Left cardiac atrium (tissue), 4 donors: ENCODE results near the gene WDR18. TPM values are rescaled to one million over a fixed set of nuclear protein-coding genes. Genes with fewer than 3 reads are reported as not detected.

ENCODE experiments used
- ATAC-seq, 2 donors: fragments of 200-7000 bp; cut with Tn5 transposase; one replicate each; pipeline ENCODE4 v1.9.1; 2020; ENCODE audit warnings: mild to moderate bottlenecking in 2 of 2, moderate library complexity in 2 of 2
- DNase-seq: peaks from one replicate; pipeline ENCODE4 v3.0.0-alpha.2; 2020
- intact Hi-C, 2 donors: fragments of 100-400 bp; cut with DNase I; formaldehyde crosslinking; loops; one replicate each; pipeline versions ENCODE4 v1.14.1 to v1.15.1; 2022 to 2023
- total RNA-seq, 2 donors: library from RNA; stranded (reverse); fragmentation: NEBNext Ultra II Directional; extraction: Animal tissue kit (Norgen Biotek cat#: 25700); gene quantifications; one replicate each; pipeline ENCODE4 v1.2.1, GENCODE V29; 2021
- donor health status: DM: no; HTN: yes; CAD: no.
- donor health status: DM: no; HTN: yes; CAD: no; lungs with severe emphysema.
- donor health status: DM: yes; HTN: yes; CAD: no.
- donor health status: Dilated cardiomyopathy.

Gene WDR18
- total RNA-seq, 2 donors from 2014 or later, result 16.2 to 17.2 TPM

GRCh38 chr19:986083-986482 is 1.9 kb downstream of the WDR18 start:
- DNase-seq (no peak), ATAC-seq (no peak)
- intact Hi-C loops, result loop anchor here in 1 of 2 donors (10.0 kb wide), 1 partner anchor 131 kb away; the partner anchor contains the start of genes CFD and ELANE

- ATAC-seq, result no peak
- DNase-seq, result no peak
- intact Hi-C loops, result loop anchor here in 1 of 2 donors (10.0 kb wide), 1 partner anchor 133 kb away; the partner anchor contains the start of genes CFD and ELANE
Observed at GRCh38 chr19:988081-988480, 3.9 kb downstream of the WDR18 start.

GRCh38 chr19:988510-988909 is 4.4 kb downstream of the WDR18 start:
- DNase-seq, result no peak
- intact Hi-C loops, result loop anchor here in 1 of 2 donors (10.0 kb wide), 1 partner anchor 134 kb away; the partner anchor contains the start of genes CFD and ELANE
- ATAC-seq, result no peak

DNA sequence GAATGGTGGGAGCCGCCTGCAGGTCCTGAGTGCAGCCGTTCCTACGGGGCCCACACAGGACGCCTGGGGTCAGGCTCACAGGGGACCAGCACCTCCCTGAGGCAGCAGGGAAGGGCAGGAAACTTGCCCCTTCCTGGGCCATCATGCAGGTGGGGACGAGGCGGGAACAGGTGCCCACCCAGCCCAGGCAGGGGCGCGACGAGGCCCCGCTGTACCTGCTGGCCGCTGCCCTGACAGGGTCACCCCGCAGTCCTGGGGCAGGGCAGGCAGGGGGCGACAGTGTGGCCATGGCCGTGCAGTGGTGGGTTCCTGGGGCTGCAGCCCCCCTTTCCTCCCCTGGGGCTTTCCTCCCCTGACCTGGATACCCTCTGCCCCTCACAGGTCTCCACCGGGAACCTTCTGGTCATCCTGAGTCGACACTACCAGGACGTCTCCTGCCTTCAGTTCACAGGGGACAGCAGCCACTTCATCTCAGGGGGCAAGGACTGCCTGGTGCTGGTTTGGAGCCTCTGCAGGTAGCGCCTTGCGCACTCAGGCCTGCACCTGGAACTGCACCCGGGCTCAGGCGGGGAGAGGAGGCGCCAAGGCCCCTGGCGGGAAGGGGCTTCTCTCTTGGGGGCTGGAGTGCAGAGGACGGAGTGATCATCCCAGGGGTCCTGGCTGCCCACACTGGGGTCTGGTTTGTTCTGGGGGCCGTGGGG is 5.4 kb downstream of the WDR18 start:
- ATAC-seq (no peak), DNase-seq (no peak)
- intact Hi-C loops, result loop anchor here in 1 of 2 donors (10.0 kb wide), 1 partner anchor 135 kb away; the partner anchor contains the start of genes CFD and ELANE

- intact Hi-C loops, result no loop called here
- DNase-seq (peak; percentile 13), ATAC-seq (no peak)
Observed at GRCh38 chr19:990119-990571, 6.0 kb downstream of the WDR18 start.

DNA sequence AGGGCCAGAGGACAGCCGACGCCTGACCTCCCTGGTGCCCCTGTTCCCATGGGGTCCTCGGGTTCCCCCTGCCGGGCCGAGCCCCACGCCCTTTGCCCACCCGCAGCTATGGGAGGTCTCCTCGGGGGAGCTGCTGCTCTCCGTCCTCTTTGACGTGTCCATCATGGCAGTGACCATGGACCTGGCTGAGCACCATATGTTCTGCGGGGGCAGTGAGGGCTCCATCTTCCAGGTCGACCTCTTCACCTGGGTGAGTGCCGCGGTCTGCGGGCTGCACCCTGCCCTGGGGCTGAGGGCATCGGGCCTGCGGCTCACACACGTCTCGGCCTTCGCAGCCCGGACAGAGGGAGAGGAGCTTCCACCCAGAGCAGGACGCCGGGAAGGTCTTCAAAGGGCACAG is 6.6 kb downstream of the WDR18 start:
- no peak for ATAC-seq
- intact Hi-C loops, result no loop called here
- no peak for DNase-seq

GRCh38 chr19:991174-991931 is 7.2 kb downstream of the WDR18 start:
- ATAC-seq (peak; percentile 41), DNase-seq (no peak)
- intact Hi-C loops, result no loop called here

- intact Hi-C loops, result no loop called here
- DNase-seq, result no peak
- no peak for ATAC-seq
Observed at GRCh38 chr19:991932-992669, 8.0 kb downstream of the WDR18 start.

GRCh38 chr19:992670-993055 is 8.5 kb downstream of the WDR18 start:
- intact Hi-C loops, result no loop called here
- no peak for DNase-seq
- ATAC-seq, result no peak

- intact Hi-C loops, result no loop called here
- ATAC-seq (no peak), DNase-seq (no peak)
Observed at GRCh38 chr19:993361-993830, 9.3 kb downstream of the WDR18 start.

DNA sequence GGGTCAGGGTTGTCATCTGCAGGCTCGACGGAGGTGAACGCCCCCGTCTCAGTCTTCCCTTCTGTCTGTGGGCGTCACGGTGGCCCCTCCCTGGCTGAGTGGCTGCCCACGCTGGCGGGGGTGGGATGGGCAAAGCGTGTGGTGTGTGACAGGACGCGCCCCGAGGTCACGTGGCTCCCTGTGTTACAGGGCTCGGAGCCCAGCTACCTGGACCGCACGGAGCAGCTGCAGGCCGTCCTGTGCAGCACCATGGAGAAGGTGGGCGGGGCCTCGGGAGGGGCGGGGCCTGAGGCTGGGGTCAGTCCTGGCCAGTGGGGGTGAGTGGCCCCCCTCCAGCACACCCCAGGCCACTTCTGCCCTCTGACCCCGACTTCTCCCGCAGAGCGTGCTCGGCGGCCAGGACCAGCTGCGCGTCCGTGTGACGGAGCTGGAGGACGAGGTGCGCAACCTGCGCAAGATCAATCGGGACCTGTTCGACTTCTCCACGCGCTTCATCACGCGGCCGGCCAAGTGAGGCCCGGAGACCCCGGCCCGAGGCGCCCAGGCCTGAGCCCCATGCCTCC is 9.8 kb downstream of the WDR18 start:
- no peak for ATAC-seq

DNA sequence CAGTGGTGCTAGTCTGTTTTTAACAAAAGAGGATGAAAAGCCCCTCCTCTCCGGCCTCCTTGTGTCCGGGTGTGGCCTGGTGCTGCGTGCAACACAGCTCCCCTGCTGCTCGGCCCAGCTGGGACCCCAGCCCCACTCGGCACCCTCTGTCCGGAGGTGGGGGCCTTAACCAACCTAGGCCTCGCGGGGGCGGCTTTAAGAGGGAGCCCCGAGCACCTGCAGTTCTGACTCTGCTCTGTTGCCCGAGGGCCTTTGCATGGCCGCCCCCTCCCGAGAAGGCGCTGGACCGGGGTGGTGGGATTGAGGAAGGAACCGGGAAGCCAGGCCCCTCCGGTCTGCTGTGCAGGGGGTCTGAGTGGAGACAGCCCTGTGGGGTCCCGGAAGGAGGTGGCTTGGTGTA is 10.4 kb downstream of the WDR18 start:
- intact Hi-C loops, result no loop called here
- DNase-seq (no peak), ATAC-seq (no peak)

More for the DNA sequence above, 9.8 kb downstream of the WDR18 start:
- no peak for DNase-seq
- intact Hi-C loops, result no loop called here

GRCh38 chr19:995051-995827 is 11.1 kb downstream of the WDR18 start:
- ATAC-seq, result no peak
- no peak for DNase-seq
- intact Hi-C loops, result no loop called here

- DNase-seq (no peak), ATAC-seq (peak in 1 of 2 donors; percentile 14)
- intact Hi-C loops, result no loop called here
Observed at GRCh38 chr19:996051-996838, 12.1 kb downstream of the WDR18 start.

DNA sequence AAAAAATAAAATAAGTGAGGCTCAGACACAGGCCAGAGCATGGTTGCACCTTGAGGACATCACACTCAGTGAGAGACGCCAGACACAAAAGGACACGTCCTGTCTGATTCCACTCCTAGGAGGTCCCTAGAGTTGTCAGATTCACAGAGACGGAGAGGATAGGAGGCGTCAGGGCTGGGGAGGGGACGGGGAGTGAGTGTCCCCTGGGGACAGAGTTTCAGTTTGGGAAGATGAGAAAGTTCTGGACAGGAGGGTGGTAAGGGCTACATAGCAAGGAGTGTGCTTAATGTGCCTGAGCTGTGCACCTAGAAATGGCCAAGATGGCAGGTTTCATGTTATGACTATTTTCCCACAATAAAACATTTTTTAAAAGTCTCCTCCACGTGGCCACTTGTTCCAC is 13.9 kb downstream of the WDR18 start:
- ATAC-seq (no peak), DNase-seq (no peak)
- intact Hi-C loops, result no loop called here

- no peak for ATAC-seq
- intact Hi-C loops, result no loop called here
- no peak for DNase-seq
Observed at GRCh38 chr19:999379-999719, 15.2 kb downstream of the WDR18 start.

DNA sequence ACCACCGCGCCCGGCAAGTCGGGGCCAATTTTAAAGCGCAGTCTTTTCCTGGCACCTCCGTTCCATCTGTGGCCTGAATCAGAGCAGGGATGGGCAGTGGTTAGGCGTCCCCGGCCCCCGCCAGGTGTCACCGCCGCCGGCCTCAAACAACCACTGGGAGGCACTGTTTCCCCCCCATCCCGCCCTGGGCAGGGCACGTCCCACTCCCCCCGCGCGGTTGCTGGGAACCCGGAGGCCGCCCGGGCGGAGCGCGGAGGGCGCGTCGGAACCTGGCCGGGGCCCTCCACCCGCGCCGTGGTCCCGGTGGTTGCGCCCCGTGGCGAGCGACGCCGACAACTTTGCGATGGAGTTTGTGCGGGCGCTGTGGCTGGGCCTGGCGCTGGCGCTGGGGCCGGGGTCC is 15.9 kb downstream of the WDR18 start, which contains the start of gene GRIN3B:
Gene GRIN3B, plus strand, starts transcription at position 325 of the 400 bp plus-strand sequence. Its CDS starts 19 bp downstream, at position 344.
- ATAC-seq (peak; percentile 8 to 23), DNase-seq (peak; percentile 70)
- intact Hi-C loops, result no loop called here
